OCI-LY7 (cell line): ENCODE data around the gene JUNB. TPM values are rescaled to one million over a fixed set of nuclear protein-coding genes. Genes with fewer than 3 reads are reported as not detected.
A peak's percentile ranks its signal among the peaks of the same experiment; 100 is the strongest.

ENCODE experiments used
- BruUV-seq: library from RNA; stranded (reverse); fragments of 400-500 nt; replicated peaks from 2 replicates; lab custom pipeline; 2021; lab: Mats Ljungman, UMichigan
- CTCF ChIA-PET: fragments of 300-600 bp; sonication (Branson Sonifier 250); formaldehyde crosslinking; loops from one replicate; lab custom pipeline; 2022; ENCODE audit warnings: antibody characterized with exemption; ENCODE audit not compliant: unreplicated experiment; lab: Charles Lee
- POLR2A ChIA-PET: fragments of 300-600 bp; sonication (Branson Sonifier 250); formaldehyde crosslinking; loops from one replicate; lab custom pipeline; 2022; ENCODE audit warnings: antibody characterized with exemption; lab: Charles Lee
- DNase-seq: peaks from one replicate; pipeline ENCODE4 v3.0.0-alpha.2; 2015; ENCODE audit warnings: low spot score
- H2AFZ ChIP-seq: fragments of 200-600 bp; sonication (generic), shearing (Covaris generic); 2 replicates; pipeline ENCODE4 v1.6.1; 2014; ENCODE audit warnings: mild to moderate bottlenecking, antibody characterized with exemption, low read length, moderate library complexity
- H3K27ac ChIP-seq: fragments of 200-600 bp; sonication (generic); 2 replicates; pipeline ENCODE4 v1.5.1; 2014; ENCODE audit warnings: mixed run types, low read depth, mild to moderate bottlenecking, moderate library complexity, low read length, inconsistent platforms; ENCODE audit not compliant: poor library complexity, severe bottlenecking
- H3K36me3 ChIP-seq: fragments of 200-600 bp; sonication (generic); 2 replicates; pipeline ENCODE4 v1.6.1; 2014; ENCODE audit warnings: mild to moderate bottlenecking, antibody characterized with exemption, low read length, moderate library complexity, mixed read lengths; ENCODE audit not compliant: insufficient read depth
- H3K4me1 ChIP-seq: fragments of 200-600 bp; sonication (generic); 2 replicates; pipeline ENCODE4 v1.5.1; 2014; ENCODE audit warnings: mild to moderate bottlenecking, low read length; ENCODE audit not compliant: insufficient read depth, poor library complexity, severe bottlenecking
- H3K4me2 ChIP-seq: fragments of 200-600 bp; sonication (generic); 2 replicates; pipeline ENCODE4 v1.6.1; 2014; ENCODE audit warnings: mild to moderate bottlenecking, low read length
- H3K4me3 ChIP-seq: fragments of 200-600 bp; sonication (generic); 2 replicates; pipeline ENCODE4 v1.5.1; 2014; ENCODE audit warnings: mild to moderate bottlenecking, low read depth, low read length; ENCODE audit not compliant: poor library complexity, severe bottlenecking
- H3K79me2 ChIP-seq: fragments of 200-600 bp; sonication (generic); 2 replicates; pipeline ENCODE4 v1.6.1; 2016; ENCODE audit warnings: low read depth, mild to moderate bottlenecking, low read length, moderate library complexity, mixed read lengths; ENCODE audit not compliant: insufficient read depth
- H3K9me2 ChIP-seq: fragments of 200-600 bp; sonication (generic); 2 replicates; pipeline ENCODE4 v1.6.1; 2016; ENCODE audit warnings: mild to moderate bottlenecking, low read length, mixed read lengths; ENCODE audit not compliant: insufficient read depth
- H3K9me3 ChIP-seq: fragments of 200-600 bp; sonication (generic); 2 replicates; pipeline ENCODE4 v1.6.1; 2014; ENCODE audit warnings: mild to moderate bottlenecking, mixed run types, low read length, mixed read lengths
- H4K20me1 ChIP-seq: fragments of 200-600 bp; sonication (generic); 2 replicates; pipeline ENCODE4 v1.6.1; 2014; ENCODE audit warnings: mild to moderate bottlenecking, antibody characterized with exemption, low read length, moderate library complexity, mixed read lengths; ENCODE audit not compliant: insufficient read depth
- EZH2phosphoT487 ChIP-seq: fragments of 200-600 bp; sonication (generic); IDR thresholded peaks from 2 replicates; pipeline ENCODE4 v1.6.1; 2018; ENCODE audit warnings: low read depth, borderline replicate concordance, mild to moderate bottlenecking, mixed run types, antibody characterized with exemption, low read length, moderate library complexity, mixed read lengths
- intact Hi-C: fragments of 100-400 bp; cut with micrococcal nuclease; formaldehyde crosslinking; loops from one replicate; pipeline ENCODE4 v1.10.0; 2022; ENCODE audit not compliant: unreplicated experiment
- total RNA-seq, 2 experiments: library from RNA; depleted of rRNA in 1 of 2; stranded (reverse); fragments of >200 nt in 1 of 2; shearing (Covaris generic) in 1 of 2; gene quantifications; 2 replicates each; pipeline ENCODE4 v1.2.3, GENCODE V29; 2014 to 2022
- TF ChIP-seq, protein P1 (sequence below): fragments of 200-600 bp; sonication (generic); conservative IDR thresholded peaks from 2 replicates; pipeline ENCODE4 v1.5.1; 2014; ENCODE audit warnings: mild to moderate bottlenecking, antibody characterized with exemption, low read length, moderate library complexity, mixed read lengths

JUNB gene
- total RNA-seq, 2 experiments from 2014 or later = 31.8 to 45.5 TPM

DNA sequence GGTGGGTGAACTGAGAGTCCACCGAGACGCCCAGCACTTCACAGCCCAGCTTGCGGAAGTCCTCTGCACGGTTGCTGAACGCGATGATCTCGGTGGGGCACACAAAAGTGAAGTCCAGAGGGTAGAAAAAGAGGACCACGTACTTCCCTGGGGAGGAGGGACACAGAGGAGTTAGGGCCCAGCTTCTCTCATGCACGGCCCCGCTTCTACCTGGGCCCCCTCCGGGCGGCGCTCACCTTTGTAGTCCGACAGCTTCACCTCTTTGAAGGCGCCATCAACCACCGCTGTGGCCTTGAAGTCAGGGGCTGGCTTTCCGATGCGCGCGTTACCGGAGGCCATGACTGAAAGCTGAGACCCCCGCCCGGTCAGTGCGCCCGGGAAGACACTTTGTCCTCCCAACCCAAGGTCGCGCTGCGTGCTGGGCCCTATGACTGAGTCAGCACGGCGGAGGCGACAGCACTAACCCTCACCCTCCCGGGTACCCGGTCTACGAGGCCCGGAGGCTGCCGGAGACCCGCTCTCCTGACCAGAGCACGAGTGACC lies 9.7 kb downstream of the JUNB start:
- CTCF ChIA-PET = interaction anchor here (1.3 kb wide), 1 partner anchor 23 kb away, joined by 4 read pairs; no protein-coding TSS in a partner anchor
- Histone ChIP-seq H3K27ac (peak overlapping the region; percentile 22), H3K79me2 (peaks cover 12% of the 10 kb centered on the region; the same call in 1 of the 2 replicates), H3K9me2 (no peaks in the 10 kb centered on the region), H3K36me3 (peaks cover 19% of the 10 kb centered on the region; the same call in 1 of the 2 replicates), H2AFZ (peak overlapping the region; percentile 71; the same call in 1 of the 2 replicates), H3K9me3 (no peaks in the 10 kb centered on the region), H3K4me2 (peak overlapping the region; percentile 92), H3K4me1 (peaks cover 25% of the 10 kb centered on the region), H4K20me1 (no peaks in the 10 kb centered on the region; the same call in 1 of the 2 replicates), H3K4me3 (peak overlapping the region; percentile 95)
- TF ChIP-seq, protein P1, sequence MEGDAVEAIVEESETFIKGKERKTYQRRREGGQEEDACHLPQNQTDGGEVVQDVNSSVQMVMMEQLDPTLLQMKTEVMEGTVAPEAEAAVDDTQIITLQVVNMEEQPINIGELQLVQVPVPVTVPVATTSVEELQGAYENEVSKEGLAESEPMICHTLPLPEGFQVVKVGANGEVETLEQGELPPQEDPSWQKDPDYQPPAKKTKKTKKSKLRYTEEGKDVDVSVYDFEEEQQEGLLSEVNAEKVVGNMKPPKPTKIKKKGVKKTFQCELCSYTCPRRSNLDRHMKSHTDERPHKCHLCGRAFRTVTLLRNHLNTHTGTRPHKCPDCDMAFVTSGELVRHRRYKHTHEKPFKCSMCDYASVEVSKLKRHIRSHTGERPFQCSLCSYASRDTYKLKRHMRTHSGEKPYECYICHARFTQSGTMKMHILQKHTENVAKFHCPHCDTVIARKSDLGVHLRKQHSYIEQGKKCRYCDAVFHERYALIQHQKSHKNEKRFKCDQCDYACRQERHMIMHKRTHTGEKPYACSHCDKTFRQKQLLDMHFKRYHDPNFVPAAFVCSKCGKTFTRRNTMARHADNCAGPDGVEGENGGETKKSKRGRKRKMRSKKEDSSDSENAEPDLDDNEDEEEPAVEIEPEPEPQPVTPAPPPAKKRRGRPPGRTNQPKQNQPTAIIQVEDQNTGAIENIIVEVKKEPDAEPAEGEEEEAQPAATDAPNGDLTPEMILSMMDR = peak; percentile 42
- TF ChIP-seq EZH2phosphoT487 = no peak
- intact Hi-C loops = no loop called here
- POLR2A ChIA-PET = interaction anchor here (1.2 kb wide), 1 partner anchor 9 kb away, joined by 4 read pairs; the partner anchor contains the start of gene JUNB
- no TSS peak for BruUV-seq
- DNase-seq = peak; percentile 54

DNA sequence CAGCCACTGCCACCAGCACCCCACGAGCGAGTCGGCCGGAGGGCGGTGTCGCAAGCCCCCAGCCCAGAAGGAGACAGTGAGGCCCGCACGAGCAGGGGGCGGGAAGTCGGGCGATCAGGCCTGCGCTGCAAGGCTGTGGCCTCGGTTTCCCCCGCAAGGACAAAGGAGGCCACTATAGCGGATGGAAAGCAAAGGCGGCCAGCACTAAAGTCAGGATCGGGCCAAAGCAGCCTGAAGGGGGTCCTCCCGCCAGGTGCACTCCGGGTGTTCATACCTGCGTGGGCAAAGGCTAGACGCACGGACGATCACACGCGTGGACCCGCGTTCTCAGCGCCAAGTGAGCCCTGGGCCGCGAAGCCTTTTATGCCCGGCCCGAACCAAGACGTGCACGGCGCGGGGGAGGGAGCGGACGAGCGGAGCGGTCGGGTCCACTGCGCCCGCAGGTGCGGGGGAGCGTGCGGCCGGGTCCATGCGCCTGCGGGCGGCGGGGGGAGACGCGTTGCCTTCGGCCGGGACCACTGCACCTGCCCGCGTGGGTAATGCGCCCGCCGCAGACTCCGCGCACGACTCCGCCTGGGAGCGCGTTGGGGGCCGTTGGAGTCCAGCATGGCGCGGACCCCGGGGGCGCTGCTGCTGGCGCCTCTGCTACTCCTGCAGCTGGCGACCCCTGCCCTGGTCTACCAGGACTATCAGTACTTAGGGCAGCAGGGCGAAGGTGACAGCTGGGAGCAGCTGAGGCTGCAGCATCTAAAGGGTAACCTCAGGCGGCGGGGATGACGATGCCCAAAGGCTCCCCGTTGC lies 10.4 kb downstream of the JUNB start, which contains the start of the genes PRDX2 and THSD8:
Gene PRDX2, minus strand, starts transcription at position 335 of the 801 bp plus-strand sequence. CDS start 539 bp downstream, outside the sequence.
Gene THSD8, plus strand, starts transcription at position 604 of the 801 bp plus-strand sequence. Its CDS starts 3 bp downstream, at position 607.
- peaks cover 23% of the 10 kb centered on the region for H3K4me1 ChIP-seq
- peaks cover 19% of the 10 kb centered on the region; the same call in 1 of the 2 replicates for H3K36me3 ChIP-seq
- TF ChIP-seq, protein P1 = no peak
- no peak for TF ChIP-seq EZH2phosphoT487
- no TSS peak for BruUV-seq
- H3K9me2 ChIP-seq = no peaks in the 10 kb centered on the region
- no peaks in the 10 kb centered on the region for H3K9me3 ChIP-seq
- H2AFZ ChIP-seq = peak within 1 kb of the TSS; percentile 71; the same call in 1 of the 2 replicates
- intact Hi-C loops = no loop called here
- peak within 1 kb of the TSS; percentile 95 for H3K4me3 ChIP-seq
- POLR2A ChIA-PET = interaction anchor here (1.1 kb wide), 1 partner anchor 10 kb away, joined by 5 read pairs; the partner anchor contains the start of gene JUNB
- H3K4me2 ChIP-seq = peak within 1 kb of the TSS; percentile 92
- H3K79me2 ChIP-seq = peaks cover 12% of the 10 kb centered on the region; the same call in 1 of the 2 replicates
- no peaks in the 10 kb centered on the region for H4K20me1 ChIP-seq
- peak within 1 kb of the TSS; percentile 22 for H3K27ac ChIP-seq
- peak; percentile 96 for DNase-seq
- CTCF ChIA-PET = no interaction called here
